ENCODE results near the gene RNF224. TPM values are rescaled to one million over a fixed set of nuclear protein-coding genes. Genes with fewer than 3 reads are reported as not detected.

Gene RNF224
- total and polyA plus RNA-seq, 2 of the 13 experiments (the other 11 are each of a cell fraction or from before 2014, with no cell fraction given): 0.09 TPM; not detected in 1

GRCh38 chr9:137223078-137223970, 4.0 kb upstream of the RNF224 start (continued):
- TF ChIP-seq ZNF496 (CRISPR knock-in tag; IDR thresholded peaks at IDR 0.05; ENCODE audit: insufficient replicate concordance) (no peak), ATM (IDR thresholded peaks at IDR 0.05; ENCODE audit: borderline replicate concordance) (no peak), RBM22 (optimal IDR thresholded peaks at IDR 0.05; ENCODE audit: low read length) (no peak), DDIT3 (CRISPR knock-in tag; IDR thresholded peaks at IDR 0.05) (no peak), CHD4 (IDR thresholded peaks at IDR 0.05; ENCODE audit: borderline replicate concordance, low read length) (no peak), NCOA2 (CRISPR knock-in tag; IDR thresholded peaks at IDR 0.05) (no peak), CREM (IDR thresholded peaks at IDR 0.05) (peak; percentile 24; the same call in 1 of the 2 replicates), CREM (CRISPR knock-in tag; IDR thresholded peaks at IDR 0.05) (no peak), HNF1A (IDR thresholded peaks at IDR 0.05; ENCODE audit: low read depth) (no peak), HNF1A (CRISPR knock-in tag; IDR thresholded peaks at IDR 0.05; ENCODE audit: borderline replicate concordance) (no peak; the same call in 1 of the 2 replicates), ZSCAN25 (CRISPR knock-in tag; IDR thresholded peaks at IDR 0.05) (peak; percentile 97), PHF8 (CRISPR knock-in tag; IDR thresholded peaks at IDR 0.05) (peak; percentile 72), GMEB2 (CRISPR knock-in tag; IDR thresholded peaks at IDR 0.05; ENCODE audit: low read depth) (no peak), MATR3 (CRISPR knock-in tag; IDR thresholded peaks at IDR 0.05) (no peak), NR3C1 (CRISPR knock-in tag; IDR thresholded peaks at IDR 0.05) (no peak), ZNF276 (CRISPR knock-in tag; IDR thresholded peaks at IDR 0.05; ENCODE audit: low read depth) (no peak), ZZZ3 (CRISPR knock-in tag; IDR thresholded peaks at IDR 0.05; ENCODE audit: borderline replicate concordance) (no peak), ZNF136 (CRISPR knock-in tag; IDR thresholded peaks at IDR 0.05; ENCODE audit: low read depth) (no peak), RELA (CRISPR knock-in tag; IDR thresholded peaks at IDR 0.05) (no peak), SMARCC2 (IDR thresholded peaks at IDR 0.05) (no peak), SP140L (CRISPR knock-in tag; IDR thresholded peaks at IDR 0.05; ENCODE audit: borderline replicate concordance) (no peak), ETS1 (CRISPR knock-in tag; IDR thresholded peaks at IDR 0.05) (no peak)
